ENCODE measurements around the gene DNM3. TPM values are rescaled to one million over a fixed set of nuclear protein-coding genes. Genes with fewer than 3 reads are reported as not detected.
A peak's percentile ranks its signal among the peaks of the same experiment; 100 is the strongest.

The DNM3 gene
- total RNA-seq, 2 experiments from 2014 or later, result 1.7 to 2.2 TPM

DNA sequence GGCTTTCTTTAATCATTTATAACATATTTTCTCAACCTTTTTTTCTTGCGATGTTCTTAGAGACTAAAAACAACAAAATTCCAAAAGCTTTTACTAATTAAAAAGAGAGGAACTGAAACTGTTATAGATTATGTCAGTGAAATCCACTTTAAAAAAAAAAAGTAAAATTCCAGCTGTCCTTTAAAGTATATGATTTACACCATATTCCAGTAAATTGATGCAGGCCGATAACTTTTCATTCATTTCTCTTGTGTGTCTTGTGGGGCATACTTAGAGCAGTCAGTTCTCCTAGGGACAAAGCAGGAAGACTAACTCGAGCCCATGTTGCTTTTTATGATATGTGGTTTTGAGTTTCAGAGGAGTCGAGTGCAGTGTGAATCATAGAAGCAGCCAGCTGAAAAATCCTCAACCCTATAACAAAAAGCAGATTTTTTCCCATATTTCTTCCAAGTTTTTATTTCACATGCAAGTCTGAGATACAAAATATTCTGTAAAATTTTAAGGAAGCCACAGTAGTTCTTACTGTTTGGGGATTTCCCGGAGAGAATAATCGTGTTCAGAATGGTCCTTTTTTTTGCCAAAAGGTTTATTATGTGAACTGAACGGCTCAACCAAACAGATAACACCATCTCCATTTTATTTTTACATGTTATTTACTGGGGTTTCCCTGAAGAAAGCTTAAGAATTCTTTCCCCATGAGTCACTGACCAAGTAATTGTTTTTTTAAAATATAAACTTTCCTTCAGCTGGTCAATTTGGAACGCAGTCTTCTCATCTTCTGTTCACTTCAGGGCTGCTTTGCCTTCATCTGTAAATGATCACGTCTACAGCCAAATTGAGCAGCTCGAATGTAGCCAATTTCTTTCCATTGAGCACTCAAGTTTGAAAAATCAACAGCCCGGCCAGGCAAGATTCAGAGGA lies 502.2 kb downstream of the DNM3 start:
- peaks cover 46% of the 10 kb centered on the region for H3K4me1 Mint-ChIP-seq
- H3K27me3 Mint-ChIP-seq, result no peaks in the 10 kb centered on the region
- CTCF ChIA-PET, result interaction anchor here (0.9 to 1.6 kb wide), 6 partner anchors 9 to 59 kb away, joined by 3 to 8 read pairs (median 4); no protein-coding TSS in a partner anchor
- H3K27ac Mint-ChIP-seq, result peak overlapping the region; percentile 26
- no peak overlapping the region for H3K4me3 Mint-ChIP-seq
- H3K9me3 Mint-ChIP-seq (ENCODE audit: low read depth), result peaks cover 12% of the 10 kb centered on the region
- ATAC-seq (no peak), DNase-seq (no peak)
- H3K36me3 Mint-ChIP-seq, result peaks cover 27% of the 10 kb centered on the region

DNA sequence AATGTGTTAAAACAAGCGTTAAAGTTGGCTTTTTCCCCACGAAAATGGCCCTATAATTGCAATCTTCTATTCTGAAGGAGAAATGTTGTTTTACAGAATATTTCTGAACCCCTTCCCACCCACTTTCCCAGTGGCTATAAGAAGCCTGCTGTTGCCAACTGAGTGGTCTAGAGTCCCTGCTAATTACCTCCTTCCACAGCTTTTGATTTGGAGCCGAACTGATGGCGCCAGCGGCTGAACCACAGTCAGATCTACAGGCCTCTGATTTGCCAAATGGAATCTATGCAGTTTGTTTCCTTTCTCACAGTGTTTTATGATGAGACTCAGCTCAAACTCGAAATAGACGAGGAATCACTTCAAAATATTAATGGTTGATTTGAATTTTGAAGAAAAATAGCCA lies 503.1 kb downstream of the DNM3 start:
- no peak overlapping the region for H3K27ac Mint-ChIP-seq
- peaks cover 27% of the 10 kb centered on the region for H3K36me3 Mint-ChIP-seq
- peaks cover 12% of the 10 kb centered on the region for H3K9me3 Mint-ChIP-seq (ENCODE audit: low read depth)
- no peak overlapping the region for H3K4me3 Mint-ChIP-seq
- no peaks in the 10 kb centered on the region for H3K27me3 Mint-ChIP-seq
- no peak for ATAC-seq
- CTCF ChIA-PET, result interaction anchor here (1.1 kb wide), 1 partner anchor 58 kb away, joined by 3 read pairs; no protein-coding TSS in a partner anchor
- peaks cover 38% of the 10 kb centered on the region for H3K4me1 Mint-ChIP-seq
- DNase-seq, result no peak

- Mint-ChIP-seq H3K27me3 (no peaks in the 10 kb centered on the region), H3K27ac (no peak overlapping the region), H3K4me3 (no peak overlapping the region), H3K36me3 (peaks cover 23% of the 10 kb centered on the region), H3K9me3 (ENCODE audit: low read depth) (peaks cover 12% of the 10 kb centered on the region), H3K4me1 (peaks cover 33% of the 10 kb centered on the region)
- no peak for DNase-seq
- CTCF ChIA-PET, result no interaction called here
- no peak for ATAC-seq
Observed at GRCh38 chr1:172345077-172345476, 503.8 kb downstream of the DNM3 start.

DNA sequence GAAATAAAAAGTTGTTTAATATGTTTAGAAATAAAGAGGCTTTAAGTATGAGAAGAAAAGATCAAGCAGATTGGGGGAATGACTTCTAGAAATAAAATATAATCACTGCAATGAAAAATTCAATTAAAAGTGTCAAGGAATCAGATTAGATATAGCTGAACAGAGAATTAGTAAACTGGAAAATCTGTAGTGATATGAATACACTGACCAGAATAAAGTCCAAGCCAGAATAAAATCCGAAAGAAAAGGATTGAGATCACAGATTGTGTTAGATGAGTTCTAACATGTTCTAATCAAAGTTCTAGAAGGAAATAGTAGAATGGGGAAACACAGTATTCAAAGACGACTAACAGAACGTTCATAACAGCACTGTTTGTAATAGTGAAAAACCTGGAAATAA lies 506.1 kb downstream of the DNM3 start:
- Mint-ChIP-seq H3K36me3 (peaks cover 24% of the 10 kb centered on the region), H3K4me3 (no peak overlapping the region), H3K9me3 (ENCODE audit: low read depth) (peaks cover 12% of the 10 kb centered on the region), H3K27ac (no peak overlapping the region), H3K27me3 (no peaks in the 10 kb centered on the region), H3K4me1 (peaks cover 21% of the 10 kb centered on the region)
- CTCF ChIA-PET, result no interaction called here
- DNase-seq (no peak), ATAC-seq (no peak)

GRCh38 chr1:172350856-172351255 lies 509.6 kb downstream of the DNM3 start:
- ATAC-seq (no peak), DNase-seq (no peak)
- Mint-ChIP-seq H3K27me3 (no peaks in the 10 kb centered on the region), H3K4me3 (no peak overlapping the region), H3K36me3 (peaks cover 25% of the 10 kb centered on the region), H3K27ac (no peak overlapping the region), H3K9me3 (ENCODE audit: low read depth) (peaks cover 12% of the 10 kb centered on the region), H3K4me1 (peaks cover 21% of the 10 kb centered on the region)
- CTCF ChIA-PET, result interaction anchor here (1.1 to 2.7 kb wide), 2 partner anchors 8 to 13 kb away, joined by 3 to 8 read pairs; no protein-coding TSS in a partner anchor

- Mint-ChIP-seq H3K4me3 (no peak overlapping the region), H3K27ac (no peak overlapping the region), H3K27me3 (no peaks in the 10 kb centered on the region), H3K4me1 (peaks cover 21% of the 10 kb centered on the region), H3K9me3 (ENCODE audit: low read depth) (peaks cover 9% of the 10 kb centered on the region), H3K36me3 (peaks cover 21% of the 10 kb centered on the region)
- CTCF ChIA-PET, result interaction anchor here (0.8 to 2.7 kb wide), 2 partner anchors 8 to 92 kb away, joined by 3 to 8 read pairs; partner anchors contain the start of gene PIGC
- no peak for ATAC-seq
- no peak for DNase-seq
Observed at GRCh38 chr1:172351346-172351745, 510.0 kb downstream of the DNM3 start.

DNA sequence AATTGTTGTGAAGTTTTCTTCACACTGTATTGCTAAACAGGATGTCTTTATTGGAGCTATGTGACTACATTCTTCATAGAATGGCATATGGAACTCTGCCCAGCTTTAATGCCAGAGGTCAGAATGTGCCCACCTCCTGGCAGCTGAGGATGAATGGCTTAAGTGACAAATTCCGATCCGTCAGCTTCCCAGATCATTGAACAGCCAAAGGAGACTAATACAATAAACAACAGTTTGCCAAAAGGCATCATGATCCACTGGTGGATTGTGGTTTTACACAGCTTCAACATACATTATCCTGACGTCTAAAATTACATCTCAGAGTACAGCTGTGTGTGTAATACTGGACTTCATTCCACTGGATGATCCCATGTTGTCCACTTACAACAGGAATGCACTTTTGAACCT lies 510.5 kb downstream of the DNM3 start:
- Mint-ChIP-seq H3K4me3 (no peak overlapping the region), H3K4me1 (peaks cover 24% of the 10 kb centered on the region), H3K27ac (no peak overlapping the region), H3K9me3 (ENCODE audit: low read depth) (peaks cover 8% of the 10 kb centered on the region), H3K27me3 (no peaks in the 10 kb centered on the region), H3K36me3 (peaks cover 20% of the 10 kb centered on the region)
- CTCF ChIA-PET, result interaction anchor here (0.8 to 2.7 kb wide), 2 partner anchors 9 to 92 kb away, joined by 3 to 8 read pairs; partner anchors contain the start of gene PIGC
- ATAC-seq (no peak), DNase-seq (no peak)

DNA sequence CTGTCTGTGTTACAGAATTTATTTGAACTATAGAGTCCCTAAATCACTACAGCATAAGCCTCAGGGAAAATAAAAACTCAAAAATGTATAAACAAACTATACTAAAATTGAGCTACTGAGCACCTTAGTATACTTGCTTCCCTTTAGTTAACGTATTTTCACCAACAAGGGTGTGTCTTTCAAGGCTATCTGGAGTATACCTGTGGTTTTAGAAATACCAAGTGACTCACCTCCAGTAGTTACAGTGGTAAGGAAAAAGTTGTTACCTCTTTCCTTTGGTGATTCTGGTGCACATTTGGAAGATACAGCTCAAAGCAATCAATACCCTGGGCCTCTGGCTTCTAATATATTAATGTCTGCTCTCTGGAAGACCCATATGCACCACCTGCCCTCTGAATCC lies 511.1 kb downstream of the DNM3 start:
- peaks cover 4% of the 10 kb centered on the region for H3K9me3 Mint-ChIP-seq (ENCODE audit: low read depth)
- DNase-seq, result no peak
- H3K27me3 Mint-ChIP-seq, result no peaks in the 10 kb centered on the region
- peaks cover 29% of the 10 kb centered on the region for H3K4me1 Mint-ChIP-seq
- no peak overlapping the region for H3K27ac Mint-ChIP-seq
- ATAC-seq, result peak; percentile 71
- CTCF ChIA-PET, result interaction anchor here (2.7 kb wide), 1 partner anchor 9 kb away, joined by 8 read pairs; no protein-coding TSS in a partner anchor
- no peak overlapping the region for H3K4me3 Mint-ChIP-seq
- H3K36me3 Mint-ChIP-seq, result peaks cover 14% of the 10 kb centered on the region

- no peaks in the 10 kb centered on the region for H3K9me3 Mint-ChIP-seq (ENCODE audit: low read depth)
- no peak for ATAC-seq
- no peak for DNase-seq
- peaks cover 49% of the 10 kb centered on the region for H3K4me1 Mint-ChIP-seq
- H3K4me3 Mint-ChIP-seq, result no peak overlapping the region
- peaks cover 7% of the 10 kb centered on the region for H3K36me3 Mint-ChIP-seq
- H3K27ac Mint-ChIP-seq, result no peak overlapping the region
- H3K27me3 Mint-ChIP-seq, result no peaks in the 10 kb centered on the region
- CTCF ChIA-PET, result interaction anchor here (0.9 to 1.1 kb wide), 2 partner anchors 11 to 26 kb away, joined by 3 to 4 read pairs; no protein-coding TSS in a partner anchor
Observed at GRCh38 chr1:172354291-172355274, 513.3 kb downstream of the DNM3 start.

GRCh38 chr1:172356620-172357019 lies 515.3 kb downstream of the DNM3 start:
- CTCF ChIA-PET, result no interaction called here
- H3K4me3 Mint-ChIP-seq, result no peak overlapping the region

GRCh38 chr1:172357753-172358385 lies 516.6 kb downstream of the DNM3 start:
- peaks cover 48% of the 10 kb centered on the region for H3K4me1 Mint-ChIP-seq
- CTCF ChIA-PET, result interaction anchor here (0.9 to 2.8 kb wide), 8 partner anchors 14 to 356 kb away, joined by 3 to 18 read pairs (median 5); no protein-coding TSS in a partner anchor
- H3K27me3 Mint-ChIP-seq, result no peaks in the 10 kb centered on the region
- peak overlapping the region; percentile 50 for H3K4me3 Mint-ChIP-seq
- peak overlapping the region; percentile 88 for H3K27ac Mint-ChIP-seq
- peaks cover 5% of the 10 kb centered on the region for H3K36me3 Mint-ChIP-seq
- peak; percentile 2 for ATAC-seq
- DNase-seq, result no peak
- H3K9me3 Mint-ChIP-seq (ENCODE audit: low read depth), result no peaks in the 10 kb centered on the region

More at GRCh38 chr1:172356620-172357019, 515.3 kb downstream of the DNM3 start:
- H3K27ac Mint-ChIP-seq, result no peak overlapping the region
- H3K9me3 Mint-ChIP-seq (ENCODE audit: low read depth), result no peaks in the 10 kb centered on the region
- peaks cover 7% of the 10 kb centered on the region for H3K36me3 Mint-ChIP-seq
- H3K27me3 Mint-ChIP-seq, result no peaks in the 10 kb centered on the region
- DNase-seq (no peak), ATAC-seq (no peak)
- peaks cover 58% of the 10 kb centered on the region for H3K4me1 Mint-ChIP-seq

GRCh38 chr1:172359491-172359999 lies 518.2 kb downstream of the DNM3 start:
- H3K4me1 Mint-ChIP-seq, result peaks cover 37% of the 10 kb centered on the region
- no peak overlapping the region for H3K4me3 Mint-ChIP-seq
- peaks cover 4% of the 10 kb centered on the region for H3K36me3 Mint-ChIP-seq
- ATAC-seq, result no peak
- H3K27ac Mint-ChIP-seq, result peak overlapping the region; percentile 88
- no peaks in the 10 kb centered on the region for H3K27me3 Mint-ChIP-seq
- no peaks in the 10 kb centered on the region for H3K9me3 Mint-ChIP-seq (ENCODE audit: low read depth)
- CTCF ChIA-PET, result interaction anchor here (1.0 to 2.8 kb wide), 8 partner anchors 17 to 357 kb away, joined by 3 to 18 read pairs (median 4); no protein-coding TSS in a partner anchor
- no peak for DNase-seq

All from activated CD8-positive, alpha-beta memory T cell treated with anti-CD3 and anti-CD28 coated beads, Interleukin-2, amount 10 ng/mL, durations not matched to agents 7 days and 5 days (primary cell).